ENCODE measurements around the gene TLR3.

Gene TLR3

DNA sequence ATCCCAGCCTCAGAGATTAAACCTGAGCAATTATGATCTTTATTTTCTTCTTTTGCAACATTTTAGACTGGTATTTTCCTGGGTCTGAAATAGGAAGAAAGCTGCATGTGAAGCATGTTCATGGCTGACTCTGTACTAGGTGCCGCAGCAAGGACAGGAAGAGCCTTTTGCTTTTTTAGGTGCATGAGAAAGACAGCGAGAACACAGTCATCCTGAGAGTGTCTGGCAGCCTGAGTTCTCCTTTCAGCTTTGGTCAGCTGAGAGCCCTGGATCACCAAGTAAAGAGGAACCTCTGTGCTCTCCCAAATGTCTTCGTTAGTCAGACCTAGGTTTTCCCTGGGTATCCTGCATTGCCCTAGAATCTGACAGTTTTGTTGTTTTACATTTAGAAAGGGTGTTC lies 65.3 kb downstream of the TLR3 start:
- no peaks in the 10 kb centered on the region for H3K36me3 ChIP-seq (ENCODE audit: control insufficient read depth in 4 of 4, insufficient read depth in 4 of 4, low read length in 3 of 4)
- H3K4me1 ChIP-seq (ENCODE audit: control extremely low read depth in 1 of 4, control insufficient read depth in 4 of 4, insufficient read depth in 4 of 4, low read length in 3 of 4): no peaks in the 10 kb centered on the region
- H3K4me3 ChIP-seq (ENCODE audit: control insufficient read depth in 1 of 7, extremely low read depth in 1 of 7, insufficient read depth in 4 of 7, low read depth in 2 of 7, low read length in 6 of 7): no peak overlapping the region
- POLR2A ChIA-PET: no interaction called here
- 80% methylated on average over 3 of the region's 3 CpGs for WGBS (ENCODE audit: insufficient coverage)
- H3K27ac ChIP-seq (ENCODE audit: insufficient read depth in 1 of 2, low read depth in 1 of 2, low read length in 2 of 2, poor library complexity in 1 of 2, severe bottlenecking in 2 of 2): no peak overlapping the region
- H3K27me3 ChIP-seq (replicated peaks in 2 of 5; ENCODE audit: control insufficient read depth in 4 of 5, insufficient read depth in 5 of 5, low read length in 4 of 5): peaks cover 0 to 16% (median 0%) of the 10 kb centered on the region in 5 experiments
- H3K9me3 ChIP-seq (ENCODE audit: control extremely low read depth in 1 of 5, control insufficient read depth in 4 of 5, insufficient read depth in 2 of 5, low read depth in 1 of 5, low read length in 4 of 5): no peaks in the 10 kb centered on the region
- CTCF ChIA-PET: interaction anchor here (1.4 kb wide), 1 partner anchor 9 kb away, joined by 3 read pairs; no protein-coding TSS in a partner anchor
- DNase-seq: peak in 2 of 3 donors; percentile 15 to 38

DNA sequence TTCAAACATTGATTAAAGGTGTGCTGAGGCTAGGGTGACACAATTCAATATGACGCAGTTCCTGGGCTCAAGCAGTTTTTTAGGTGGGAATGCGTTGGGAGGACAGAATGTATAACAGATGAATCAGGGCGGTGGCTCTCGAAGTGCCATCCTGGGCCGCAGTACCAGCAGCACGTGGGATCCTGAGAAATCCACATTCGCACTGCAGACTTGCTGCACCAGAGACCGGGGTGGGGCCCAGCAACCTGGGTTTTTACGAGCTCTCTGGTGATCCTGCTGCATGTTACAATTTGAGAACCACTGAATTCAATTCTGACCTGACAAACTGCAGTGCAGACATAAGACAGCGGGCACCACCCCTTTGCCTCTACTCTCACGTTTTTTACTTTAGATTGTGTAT lies 65.9 kb downstream of the TLR3 start:
- Histone ChIP-seq H3K36me3 (ENCODE audit: control insufficient read depth in 4 of 4, insufficient read depth in 4 of 4, low read length in 3 of 4) (no peaks in the 10 kb centered on the region), H3K9me3 (ENCODE audit: control extremely low read depth in 1 of 5, control insufficient read depth in 4 of 5, insufficient read depth in 2 of 5, low read depth in 1 of 5, low read length in 4 of 5) (no peaks in the 10 kb centered on the region), H3K4me1 (ENCODE audit: control extremely low read depth in 1 of 4, control insufficient read depth in 4 of 4, insufficient read depth in 4 of 4, low read length in 3 of 4) (no peaks in the 10 kb centered on the region), H3K27me3 (replicated peaks in 2 of 5; ENCODE audit: control insufficient read depth in 4 of 5, insufficient read depth in 5 of 5, low read length in 4 of 5) (peaks cover 0 to 16% (median 0%) of the 10 kb centered on the region in 5 experiments), H3K27ac (ENCODE audit: insufficient read depth in 1 of 2, low read depth in 1 of 2, low read length in 2 of 2, poor library complexity in 1 of 2, severe bottlenecking in 2 of 2) (no peak overlapping the region), H3K4me3 (ENCODE audit: control insufficient read depth in 1 of 7, extremely low read depth in 1 of 7, insufficient read depth in 4 of 7, low read depth in 2 of 7, low read length in 6 of 7) (no peak overlapping the region)
- DNase-seq: no peak
- ChIA-PET CTCF (interaction anchor here (1.2 to 4.1 kb wide), 4 partner anchors 9 to 67 kb away, joined by 3 to 52 read pairs (median 4); partner anchors contain the start of gene TLR3), POLR2A (no interaction called here)
- 96% methylated on average over 9 of the region's 11 CpGs for WGBS (ENCODE audit: insufficient coverage)

DNA sequence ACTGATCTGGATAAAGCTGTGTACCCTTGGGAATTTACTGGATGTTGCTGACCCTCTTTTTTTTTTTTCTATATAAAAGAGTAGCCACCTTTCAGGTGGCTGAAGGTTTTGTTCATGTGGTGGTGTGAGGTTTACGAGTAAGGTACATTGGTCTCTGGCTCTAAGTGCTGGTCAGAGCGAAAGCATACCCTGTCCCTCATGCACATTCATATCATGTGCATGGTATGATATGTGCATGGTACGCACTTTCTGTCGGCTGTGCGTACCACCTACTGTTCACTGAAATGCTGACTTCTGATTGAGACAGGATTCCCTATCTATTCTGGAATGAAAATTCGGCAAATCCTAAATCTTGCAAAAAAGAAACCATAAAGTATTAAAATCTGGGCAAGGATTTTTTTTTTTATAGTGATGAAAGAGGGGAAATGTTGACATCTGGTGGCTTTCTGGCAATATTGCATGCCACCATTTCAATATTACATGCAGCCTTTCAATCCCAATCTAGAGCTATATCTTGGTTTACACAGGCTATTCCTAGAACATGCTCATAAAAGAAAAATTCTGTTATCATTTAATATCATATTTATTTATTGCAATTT lies 68.3 kb downstream of the TLR3 start:
- WGBS (ENCODE audit: insufficient coverage): 90% methylated on average over 4 of the region's 6 CpGs
- no peaks in the 10 kb centered on the region for H3K4me1 ChIP-seq (ENCODE audit: control extremely low read depth in 1 of 4, control insufficient read depth in 4 of 4, insufficient read depth in 4 of 4, low read length in 3 of 4)
- ChIA-PET POLR2A (no interaction called here), CTCF (interaction anchor here (0.6 to 4.1 kb wide), 14 partner anchors 9 to 1246 kb away, joined by 3 to 52 read pairs (median 3); partner anchors contain the start of gene TLR3)
- H3K9me3 ChIP-seq (ENCODE audit: control extremely low read depth in 1 of 5, control insufficient read depth in 4 of 5, insufficient read depth in 2 of 5, low read depth in 1 of 5, low read length in 4 of 5): no peaks in the 10 kb centered on the region
- no peaks in the 10 kb centered on the region for H3K36me3 ChIP-seq (ENCODE audit: control insufficient read depth in 4 of 4, insufficient read depth in 4 of 4, low read length in 3 of 4)
- peak; percentile 33 to 55 (median 48) for DNase-seq
- peaks cover 0 to 17% (median 5%) of the 10 kb centered on the region in 5 experiments for H3K27me3 ChIP-seq (replicated peaks in 2 of 5; ENCODE audit: control insufficient read depth in 4 of 5, insufficient read depth in 5 of 5, low read length in 4 of 5)
- no peak overlapping the region for H3K4me3 ChIP-seq (ENCODE audit: control insufficient read depth in 1 of 7, extremely low read depth in 1 of 7, insufficient read depth in 4 of 7, low read depth in 2 of 7, low read length in 6 of 7)
- H3K27ac ChIP-seq (ENCODE audit: insufficient read depth in 1 of 2, low read depth in 1 of 2, low read length in 2 of 2, poor library complexity in 1 of 2, severe bottlenecking in 2 of 2): no peak overlapping the region
